K562 (cell line): Measurements from ENCODE around the gene FKRP. TPM values are rescaled to one million over a fixed set of nuclear protein-coding genes. Genes with fewer than 3 reads are reported as not detected.

Experiments
- GABPB1 ChIP-seq: sonication (generic); formaldehyde crosslinking; IDR thresholded peaks from 2 replicates; pipeline ENCODE4 v1.8.0; 2022; ENCODE audit warnings: mild to moderate bottlenecking, missing genetic modification reagents
- JUND ChIP-seq, 2 experiments: IDR thresholded peaks; 2 replicates in 1 of 2; 3 replicates in 1 of 2; pipeline ENCODE4 v1.6.1; 2011; ENCODE audit warnings: borderline replicate concordance in 2 of 2, low read depth in 2 of 2, low read length in 2 of 2, improper control_type of control experiment in 1 of 2, missing biosample characterization in 1 of 2, missing genetic modification characterization in 1 of 2, missing genetic modification reagents in 1 of 2
- SP1 ChIP-seq: sonication (generic); formaldehyde crosslinking; IDR thresholded peaks from 2 replicates; pipeline ENCODE4 v1.8.1; 2022; ENCODE audit warnings: mild to moderate bottlenecking, missing genetic modification reagents
- ZNF592 ChIP-seq: fragments of 450-650 bp; IDR thresholded peaks from 2 replicates; pipeline ENCODE4 v1.6.1; 2017; ENCODE audit warnings: antibody characterized with exemption, mild to moderate bottlenecking
- polyA plus RNA-seq, 8 experiments: library from polyadenylated mRNA; depleted of rRNA in 4 of 8; stranded (reverse) in 5 of 8; unstranded in 3 of 8; fragments of >200 nt; fragmentation: Nextera tagmentation in 2 of 8; fragmentation: Illumina TruSeq in 1 of 8; extraction: Ambion mirVana in 2 of 8; extraction: Trizol in 1 of 8; gene quantifications; 2 replicates each; pipeline versions ENCODE4 v1.2.1 to v1.2.3, GENCODE V29; 2011 to 2014; ENCODE audit warnings: inconsistent platforms in 1 of 8, missing spikeins in 1 of 8
- total RNA-seq, 7 experiments: library from RNA; depleted of rRNA in 6 of 7; stranded (reverse); fragments of >200 nt in 6 of 7; fragmentation: Illumina TruSeq in 2 of 7; extraction: Trizol in 2 of 7; gene quantifications; 2 replicates each; pipeline versions ENCODE4 v1.2.1 to v1.2.3, GENCODE V29; 2011 to 2021; ENCODE audit warnings: low replicate concordance in 1 of 7
- TF ChIP-seq, protein P1 (sequence below), 3 experiments: fragments of 200-800 bp in 1 of 3; fragments of 250-450 bp in 1 of 3; fragments of 450-650 bp in 1 of 3; sonication (Bioruptor Pico) in 1 of 3; sonication (Bioruptor generic) in 1 of 3; formaldehyde crosslinking in 1 of 3; IDR thresholded peaks; 2 replicates each; pipeline versions ENCODE4 v1.6.1 to v1.8.0; 2016 to 2022; ENCODE audit warnings: mild to moderate bottlenecking in 2 of 3, missing genetic modification characterization in 2 of 3, missing compliant biosample characterization in 1 of 3, moderate library complexity in 1 of 3
- TF ChIP-seq, protein P2 (sequence below): IDR thresholded peaks from 3 replicates; pipeline ENCODE4 v1.6.1; 2011; ENCODE audit warnings: borderline replicate concordance, mild to moderate bottlenecking, moderate library complexity; ENCODE audit not compliant: insufficient read length; ENCODE audit errors: extremely low read depth
- TF ChIP-seq, protein P3 (sequence below): fragments of 150-350 bp; conservative IDR thresholded peaks from 2 replicates; pipeline ENCODE4 v1.6.1; 2014; ENCODE audit warnings: low read length

Gene FKRP
- total and polyA plus RNA-seq, 9 of the 15 experiments (the other 6 are each of a cell fraction or from before 2014, with no cell fraction given), result 0.68 to 16.1 (median 6.5) TPM

DNA sequence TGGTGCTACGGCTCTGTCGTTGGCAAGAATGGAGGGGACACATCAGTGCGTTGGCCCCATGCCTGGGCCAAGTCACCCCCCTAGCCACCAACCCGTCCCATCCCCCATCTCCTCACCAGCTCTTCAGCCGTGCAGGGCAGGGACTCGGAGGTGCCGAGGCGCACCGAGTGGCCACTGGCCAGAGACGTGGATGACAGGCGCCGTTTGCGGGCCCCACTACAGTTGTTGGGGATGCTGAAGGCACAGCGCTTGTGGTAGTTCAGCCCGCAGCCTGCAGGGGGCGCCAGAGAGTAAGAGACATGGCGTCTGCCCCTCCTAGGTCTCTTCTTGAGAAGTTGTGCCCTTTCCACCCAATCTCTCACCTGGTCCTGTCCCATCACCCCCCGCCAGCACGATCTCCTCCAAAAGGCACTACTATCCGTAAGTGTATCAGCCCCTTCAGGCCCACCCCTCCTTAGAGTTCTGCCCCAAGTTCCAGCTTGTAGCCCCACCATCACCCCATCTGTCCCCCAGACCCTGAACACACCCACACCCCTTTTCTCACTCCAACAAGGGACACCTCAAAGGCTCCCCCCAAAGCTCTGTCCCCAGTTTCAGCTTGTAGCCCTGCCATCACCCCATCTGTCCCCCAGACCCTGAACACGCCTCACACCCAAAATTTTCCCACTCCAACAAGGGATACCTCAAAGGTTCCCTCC lies 41.3 kb upstream of the FKRP start (continued):
- TF ChIP-seq, protein P1, sequence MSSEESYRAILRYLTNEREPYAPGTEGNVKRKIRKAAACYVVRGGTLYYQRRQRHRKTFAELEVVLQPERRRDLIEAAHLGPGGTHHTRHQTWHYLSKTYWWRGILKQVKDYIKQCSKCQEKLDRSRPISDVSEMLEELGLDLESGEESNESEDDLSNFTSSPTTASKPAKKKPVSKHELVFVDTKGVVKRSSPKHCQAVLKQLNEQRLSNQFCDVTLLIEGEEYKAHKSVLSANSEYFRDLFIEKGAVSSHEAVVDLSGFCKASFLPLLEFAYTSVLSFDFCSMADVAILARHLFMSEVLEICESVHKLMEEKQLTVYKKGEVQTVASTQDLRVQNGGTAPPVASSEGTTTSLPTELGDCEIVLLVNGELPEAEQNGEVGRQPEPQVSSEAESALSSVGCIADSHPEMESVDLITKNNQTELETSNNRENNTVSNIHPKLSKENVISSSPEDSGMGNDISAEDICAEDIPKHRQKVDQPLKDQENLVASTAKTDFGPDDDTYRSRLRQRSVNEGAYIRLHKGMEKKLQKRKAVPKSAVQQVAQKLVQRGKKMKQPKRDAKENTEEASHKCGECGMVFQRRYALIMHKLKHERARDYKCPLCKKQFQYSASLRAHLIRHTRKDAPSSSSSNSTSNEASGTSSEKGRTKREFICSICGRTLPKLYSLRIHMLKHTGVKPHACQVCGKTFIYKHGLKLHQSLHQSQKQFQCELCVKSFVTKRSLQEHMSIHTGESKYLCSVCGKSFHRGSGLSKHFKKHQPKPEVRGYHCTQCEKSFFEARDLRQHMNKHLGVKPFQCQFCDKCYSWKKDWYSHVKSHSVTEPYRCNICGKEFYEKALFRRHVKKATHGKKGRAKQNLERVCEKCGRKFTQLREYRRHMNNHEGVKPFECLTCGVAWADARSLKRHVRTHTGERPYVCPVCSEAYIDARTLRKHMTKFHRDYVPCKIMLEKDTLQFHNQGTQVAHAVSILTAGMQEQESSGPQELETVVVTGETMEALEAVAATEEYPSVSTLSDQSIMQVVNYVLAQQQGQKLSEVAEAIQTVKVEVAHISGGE (CRISPR knock-in tag; IDR thresholded peaks at IDR 0.05), result no peak
- 0 out of 2 replicates have a peak, but pooled peaks have one; percentile 34 for TF ChIP-seq GABPB1 (CRISPR knock-in tag)
- TF ChIP-seq JUND (IDR thresholded peaks at IDR 0.05; ENCODE audit: borderline replicate concordance, low read depth, low read length), result peak; percentile 26; the same call in 1 of the 2 replicates
- no peak for TF ChIP-seq JUND (tag; IDR thresholded peaks at IDR 0.05; ENCODE audit: borderline replicate concordance, low read depth, low read length)
- TF ChIP-seq, protein P2, sequence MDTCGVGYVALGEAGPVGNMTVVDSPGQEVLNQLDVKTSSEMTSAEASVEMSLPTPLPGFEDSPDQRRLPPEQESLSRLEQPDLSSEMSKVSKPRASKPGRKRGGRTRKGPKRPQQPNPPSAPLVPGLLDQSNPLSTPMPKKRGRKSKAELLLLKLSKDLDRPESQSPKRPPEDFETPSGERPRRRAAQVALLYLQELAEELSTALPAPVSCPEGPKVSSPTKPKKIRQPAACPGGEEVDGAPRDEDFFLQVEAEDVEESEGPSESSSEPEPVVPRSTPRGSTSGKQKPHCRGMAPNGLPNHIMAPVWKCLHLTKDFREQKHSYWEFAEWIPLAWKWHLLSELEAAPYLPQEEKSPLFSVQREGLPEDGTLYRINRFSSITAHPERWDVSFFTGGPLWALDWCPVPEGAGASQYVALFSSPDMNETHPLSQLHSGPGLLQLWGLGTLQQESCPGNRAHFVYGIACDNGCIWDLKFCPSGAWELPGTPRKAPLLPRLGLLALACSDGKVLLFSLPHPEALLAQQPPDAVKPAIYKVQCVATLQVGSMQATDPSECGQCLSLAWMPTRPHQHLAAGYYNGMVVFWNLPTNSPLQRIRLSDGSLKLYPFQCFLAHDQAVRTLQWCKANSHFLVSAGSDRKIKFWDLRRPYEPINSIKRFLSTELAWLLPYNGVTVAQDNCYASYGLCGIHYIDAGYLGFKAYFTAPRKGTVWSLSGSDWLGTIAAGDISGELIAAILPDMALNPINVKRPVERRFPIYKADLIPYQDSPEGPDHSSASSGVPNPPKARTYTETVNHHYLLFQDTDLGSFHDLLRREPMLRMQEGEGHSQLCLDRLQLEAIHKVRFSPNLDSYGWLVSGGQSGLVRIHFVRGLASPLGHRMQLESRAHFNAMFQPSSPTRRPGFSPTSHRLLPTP, result no peak
- no peak for TF ChIP-seq ZNF592
- TF ChIP-seq, protein P3, sequence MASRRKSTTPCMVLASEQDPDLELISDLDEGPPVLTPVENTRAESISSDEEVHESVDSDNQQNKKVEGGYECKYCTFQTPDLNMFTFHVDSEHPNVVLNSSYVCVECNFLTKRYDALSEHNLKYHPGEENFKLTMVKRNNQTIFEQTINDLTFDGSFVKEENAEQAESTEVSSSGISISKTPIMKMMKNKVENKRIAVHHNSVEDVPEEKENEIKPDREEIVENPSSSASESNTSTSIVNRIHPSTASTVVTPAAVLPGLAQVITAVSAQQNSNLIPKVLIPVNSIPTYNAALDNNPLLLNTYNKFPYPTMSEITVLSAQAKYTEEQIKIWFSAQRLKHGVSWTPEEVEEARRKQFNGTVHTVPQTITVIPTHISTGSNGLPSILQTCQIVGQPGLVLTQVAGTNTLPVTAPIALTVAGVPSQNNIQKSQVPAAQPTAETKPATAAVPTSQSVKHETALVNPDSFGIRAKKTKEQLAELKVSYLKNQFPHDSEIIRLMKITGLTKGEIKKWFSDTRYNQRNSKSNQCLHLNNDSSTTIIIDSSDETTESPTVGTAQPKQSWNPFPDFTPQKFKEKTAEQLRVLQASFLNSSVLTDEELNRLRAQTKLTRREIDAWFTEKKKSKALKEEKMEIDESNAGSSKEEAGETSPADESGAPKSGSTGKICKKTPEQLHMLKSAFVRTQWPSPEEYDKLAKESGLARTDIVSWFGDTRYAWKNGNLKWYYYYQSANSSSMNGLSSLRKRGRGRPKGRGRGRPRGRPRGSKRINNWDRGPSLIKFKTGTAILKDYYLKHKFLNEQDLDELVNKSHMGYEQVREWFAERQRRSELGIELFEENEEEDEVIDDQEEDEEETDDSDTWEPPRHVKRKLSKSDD, result no peak
- TF ChIP-seq SP1 (CRISPR knock-in tag), result no peak
